D341Med (cell line): ENCODE results near the gene GOLGA6L10.
"Not testable (repeated sequence)": the region's sequence is repeated elsewhere in the genome, so short reads cannot be mapped to it uniquely, and the experiment has no call there.

ENCODE experiments used
- DNase-seq: peaks from one replicate; pipeline ENCODE4 v3.0.0; 2012; ENCODE audit warnings: low spot score

Gene GOLGA6L10

GRCh38 chr15:82349375-82349774 lies at the start of gene GOLGA6L10:
GOLGA6L10 (minus strand) TSS chr15:82349475; CDS start chr15:82349375, 100 bp downstream.
- not testable (repeated sequence) for DNase-seq

GRCh38 chr15:82398785-82399184 lies 49.5 kb upstream of the GOLGA6L10 start:
- DNase-seq: no peak

GRCh38 chr15:82397817-82398216 lies 48.5 kb upstream of the GOLGA6L10 start:
- DNase-seq: no peak

- not testable (repeated sequence) for DNase-seq
Measured at GRCh38 chr15:82395788-82396187, 46.5 kb upstream of the GOLGA6L10 start.

- no peak for DNase-seq
Measured at GRCh38 chr15:82393671-82394070, 44.4 kb upstream of the GOLGA6L10 start.

- not testable (repeated sequence) for DNase-seq
Measured at GRCh38 chr15:82392077-82392476, 42.8 kb upstream of the GOLGA6L10 start.

GRCh38 chr15:82390152-82390551 lies 40.9 kb upstream of the GOLGA6L10 start:
- DNase-seq: not testable (repeated sequence)

- DNase-seq: not testable (repeated sequence)
Measured at GRCh38 chr15:82387209-82387608, 37.9 kb upstream of the GOLGA6L10 start.

- DNase-seq: not testable (repeated sequence)
Measured at GRCh38 chr15:82381330-82381955, 32.2 kb upstream of the GOLGA6L10 start.

- not testable (repeated sequence) for DNase-seq
Measured at GRCh38 chr15:82379552-82379951, 30.3 kb upstream of the GOLGA6L10 start.

GRCh38 chr15:82373661-82374060 lies 24.4 kb upstream of the GOLGA6L10 start:
- DNase-seq: not testable (repeated sequence)

- no peak for DNase-seq
Measured at GRCh38 chr15:82371656-82372055, 22.4 kb upstream of the GOLGA6L10 start.

- DNase-seq: not testable (repeated sequence)
Measured at GRCh38 chr15:82367790-82368189, 18.5 kb upstream of the GOLGA6L10 start.

GRCh38 chr15:82365692-82366323 lies 16.5 kb upstream of the GOLGA6L10 start:
- DNase-seq: not testable (repeated sequence)

GRCh38 chr15:82364548-82364947 lies 15.3 kb upstream of the GOLGA6L10 start:
- not testable (repeated sequence) for DNase-seq

- not testable (repeated sequence) for DNase-seq
Measured at GRCh38 chr15:82362790-82363189, 13.5 kb upstream of the GOLGA6L10 start.

- not testable (repeated sequence) for DNase-seq
Measured at GRCh38 chr15:82360618-82361017, 11.3 kb upstream of the GOLGA6L10 start.

- not testable (repeated sequence) for DNase-seq
Measured at GRCh38 chr15:82355055-82355454, 5.8 kb upstream of the GOLGA6L10 start.

- not testable (repeated sequence) for DNase-seq
Measured at GRCh38 chr15:82354546-82354945, 5.3 kb upstream of the GOLGA6L10 start.

- not testable (repeated sequence) for DNase-seq
Measured at GRCh38 chr15:82347645-82348044, 1.6 kb downstream of the GOLGA6L10 start.

- DNase-seq: not testable (repeated sequence)
Measured at GRCh38 chr15:82345176-82345575, 4.1 kb downstream of the GOLGA6L10 start.

- not testable (repeated sequence) for DNase-seq
Measured at GRCh38 chr15:82344421-82344820, 4.9 kb downstream of the GOLGA6L10 start.

GRCh38 chr15:82343851-82344250 lies 5.4 kb downstream of the GOLGA6L10 start:
- DNase-seq: not testable (repeated sequence)
